ENCODE data around the gene ANXA6. TPM values are rescaled to one million over a fixed set of nuclear protein-coding genes. Genes with fewer than 3 reads are reported as not detected.

Gene ANXA6
- total and polyA plus RNA-seq, 2 experiments from 2014 or later: 404 to 628 TPM

- peaks cover 12% of the 10 kb centered on the region for H3K4me1 ChIP-seq (ENCODE audit: low read depth)
- no peaks in the 10 kb centered on the region for H3K27me3 ChIP-seq
- TF ChIP-seq CTCF (IDR thresholded peaks at IDR 0.05; ENCODE audit: low read depth, low read length): no peak
- peaks cover 17% of the 10 kb centered on the region for H3K36me3 ChIP-seq
- no peaks in the 10 kb centered on the region for H3K9me3 ChIP-seq (ENCODE audit: low read depth)
- no peak overlapping the region for H3K4me3 ChIP-seq
- no peak for DNase-seq (ENCODE audit: low read depth in 1 of 2, low spot score in 1 of 2)
- no peak overlapping the region for H3K27ac ChIP-seq
Observed at GRCh38 chr5:151065609-151066008, 92.0 kb downstream of the ANXA6 start.

DNA sequence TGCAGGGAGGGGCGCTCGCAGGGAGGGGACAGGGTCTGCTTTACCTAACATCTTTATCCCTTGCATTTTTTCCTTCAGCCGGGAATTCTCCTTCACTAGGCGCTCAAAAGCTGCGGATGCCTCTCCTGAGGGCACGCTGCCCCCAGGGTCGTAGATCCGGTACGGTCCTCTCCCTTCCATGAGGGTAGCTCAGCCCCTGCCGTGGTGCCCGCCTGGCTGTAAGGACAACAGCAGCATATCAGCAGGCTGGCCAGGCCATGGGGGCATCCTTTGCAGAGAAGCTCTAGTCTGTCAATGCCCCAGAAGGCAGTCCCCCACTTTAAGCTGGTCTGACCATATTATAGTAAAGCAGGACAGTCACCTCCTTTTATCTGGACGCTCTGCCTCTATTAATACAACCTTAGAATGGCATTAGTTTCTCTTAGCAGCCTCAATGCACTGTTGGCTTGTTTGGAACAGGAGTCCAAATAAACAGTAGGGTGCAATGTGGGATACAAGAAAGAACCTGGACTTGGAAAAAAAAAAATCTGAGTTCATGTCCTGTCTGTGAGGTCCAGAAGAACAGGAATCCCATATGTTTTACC, 92.6 kb downstream of the ANXA6 start:
- peaks cover 12% of the 10 kb centered on the region for H3K4me1 ChIP-seq (ENCODE audit: low read depth)
- no peak for DNase-seq (ENCODE audit: low read depth in 1 of 2, low spot score in 1 of 2)
- no peak for TF ChIP-seq CTCF (IDR thresholded peaks at IDR 0.05; ENCODE audit: low read depth, low read length)

GRCh38 chr5:151063142-151063989, 94.2 kb downstream of the ANXA6 start:
- Histone ChIP-seq H3K27me3 (no peaks in the 10 kb centered on the region), H3K27ac (peak overlapping the region; percentile 84), H3K4me1 (ENCODE audit: low read depth) (peaks cover 12% of the 10 kb centered on the region), H3K36me3 (peaks cover 20% of the 10 kb centered on the region), H3K4me3 (no peak overlapping the region), H3K9me3 (ENCODE audit: low read depth) (no peaks in the 10 kb centered on the region)
- TF ChIP-seq CTCF (IDR thresholded peaks at IDR 0.05; ENCODE audit: low read depth, low read length): no peak
- peak; percentile 28 to 79 for DNase-seq (ENCODE audit: low read depth in 1 of 2, low spot score in 1 of 2)

More for the DNA sequence above, 92.6 kb downstream of the ANXA6 start:
- H3K36me3 ChIP-seq: peaks cover 20% of the 10 kb centered on the region
- no peak overlapping the region for H3K27ac ChIP-seq
- no peaks in the 10 kb centered on the region for H3K27me3 ChIP-seq
- H3K9me3 ChIP-seq (ENCODE audit: low read depth): no peaks in the 10 kb centered on the region
- no peak overlapping the region for H3K4me3 ChIP-seq

GRCh38 chr5:151062405-151063141, 95.0 kb downstream of the ANXA6 start:
- H3K36me3 ChIP-seq: peaks cover 22% of the 10 kb centered on the region
- no peak overlapping the region for H3K27ac ChIP-seq
- no peaks in the 10 kb centered on the region for H3K27me3 ChIP-seq
- no peak for DNase-seq (ENCODE audit: low read depth in 1 of 2, low spot score in 1 of 2)
- peaks cover 12% of the 10 kb centered on the region for H3K4me1 ChIP-seq (ENCODE audit: low read depth)
- H3K4me3 ChIP-seq: no peak overlapping the region
- H3K9me3 ChIP-seq (ENCODE audit: low read depth): no peaks in the 10 kb centered on the region
- TF ChIP-seq CTCF (IDR thresholded peaks at IDR 0.05; ENCODE audit: low read depth, low read length): no peak

DNA sequence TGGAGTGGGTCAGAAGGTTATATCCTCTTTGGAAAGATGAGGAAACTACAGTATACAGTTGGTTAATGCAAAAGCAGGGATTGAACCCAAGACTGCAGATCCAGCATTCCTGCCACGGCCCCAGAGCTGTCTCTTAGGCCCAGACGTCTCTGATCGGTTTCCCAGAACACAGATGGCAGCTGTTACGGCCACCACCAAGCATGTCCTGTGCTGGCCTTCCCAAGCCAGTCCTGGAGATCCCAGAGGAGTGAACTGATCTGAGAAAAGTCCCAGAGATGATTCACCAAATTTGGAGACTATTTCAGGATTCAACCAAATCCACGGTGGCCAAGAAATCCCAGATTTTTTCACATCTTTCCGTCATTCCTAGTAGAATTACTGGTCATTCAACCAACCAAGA, 96.8 kb downstream of the ANXA6 start:
- Histone ChIP-seq H3K4me3 (no peak overlapping the region), H3K27me3 (no peaks in the 10 kb centered on the region), H3K4me1 (ENCODE audit: low read depth) (peaks cover 12% of the 10 kb centered on the region), H3K36me3 (peaks cover 25% of the 10 kb centered on the region), H3K27ac (no peak overlapping the region), H3K9me3 (ENCODE audit: low read depth) (no peaks in the 10 kb centered on the region)
- TF ChIP-seq CTCF (IDR thresholded peaks at IDR 0.05; ENCODE audit: low read depth, low read length): no peak
- no peak for DNase-seq (ENCODE audit: low read depth in 1 of 2, low spot score in 1 of 2)

Measured in cardiac muscle cell (in vitro differentiated cells and primary cell).